Right ventricle myocardium inferior (tissue), 1 donor: ENCODE data around the gene SERPINB5. TPM values are rescaled to one million over a fixed set of nuclear protein-coding genes. Genes with fewer than 3 reads are reported as not detected.

Source experiments
- total RNA-seq: library from RNA; stranded (reverse); fragmentation: NEBNext Ultra II Directional; extraction: Animal tissue kit (Norgen Biotek cat#: 25700); gene quantifications from one replicate; pipeline ENCODE4 v1.2.1, GENCODE V29; 2021
- donor health status: DM: no; HTN: yes; CAD: no; lungs with severe emphysema.

The SERPINB5 gene
- total RNA-seq, 1 donor from 2014 or later, result not detected

Other genes with a start within 250 kb of the SERPINB5 start
- gene BCL2, start 157.2 kb upstream of the SERPINB5 start, total RNA-seq, result 7.4 TPM
- 32.3 TPM for gene KDSR, start 109.8 kb upstream of the SERPINB5 start, total RNA-seq
- 20.4 TPM for gene VPS4B, start 54.5 kb upstream of the SERPINB5 start, total RNA-seq
- not detected for gene SERPINB12, start 65.4 kb downstream of the SERPINB5 start, total RNA-seq
- not detected for gene SERPINB13, start 110.4 kb downstream of the SERPINB5 start, total RNA-seq
- not detected for gene SERPINB4, start 167.3 kb downstream of the SERPINB5 start, total RNA-seq
- not detected for gene SERPINB3, start 184.9 kb downstream of the SERPINB5 start, total RNA-seq
- not detected for gene SERPINB11, start 226.0 kb downstream of the SERPINB5 start, total RNA-seq